ENCODE results near the gene COL4A5.

COL4A5 gene

GRCh38 chrX:108664701-108665100 is 225.1 kb downstream of the COL4A5 start:
- DNase-seq: no peak

DNA sequence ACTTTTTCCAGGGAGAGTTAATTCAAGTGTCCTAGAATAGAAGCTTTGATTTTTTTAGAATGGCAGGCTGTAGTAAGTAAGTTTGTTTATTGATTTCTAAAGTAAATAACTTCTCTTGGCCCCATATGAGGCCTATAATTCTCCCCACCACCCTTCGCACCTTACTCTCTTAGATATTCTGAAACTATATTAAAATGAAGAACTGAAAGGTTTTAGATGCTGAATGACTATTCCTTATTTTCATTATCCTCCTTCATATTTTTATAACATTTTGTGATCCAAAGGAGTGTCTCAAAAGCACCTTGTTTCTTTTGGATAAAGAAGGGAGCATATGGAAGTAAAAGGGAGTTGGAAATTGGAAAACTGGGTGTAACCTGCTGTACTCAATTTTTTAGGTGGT is 226.5 kb downstream of the COL4A5 start:
- no peak for DNase-seq

GRCh38 chrX:108671526-108671925 is 231.9 kb downstream of the COL4A5 start:
- DNase-seq: no peak

GRCh38 chrX:108696690-108697089 is 257.1 kb downstream of the COL4A5 start:
- no peak for DNase-seq

DNA sequence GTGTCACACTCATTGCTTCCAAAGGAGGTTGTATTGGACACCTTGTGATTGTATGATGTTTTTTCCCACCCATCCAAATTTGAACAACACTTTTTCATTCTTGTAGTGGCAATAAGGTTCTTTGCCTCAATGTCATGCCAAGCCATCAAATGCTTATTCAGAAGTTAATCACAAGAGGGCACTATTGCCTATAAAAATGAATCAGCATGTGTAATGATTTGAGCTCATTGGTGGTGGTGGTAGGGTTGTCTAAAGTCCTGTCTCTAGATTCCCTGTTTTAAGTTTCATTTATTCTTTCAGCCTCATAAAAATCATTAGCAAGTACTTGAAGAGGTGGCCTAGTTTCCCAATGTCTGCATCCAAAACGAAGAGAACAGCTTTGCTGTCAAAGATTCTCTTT is 259.7 kb downstream of the COL4A5 start:
- peak; percentile 9 for DNase-seq

- no peak for DNase-seq
Observed at GRCh38 chrX:108701633-108702032, 262.0 kb downstream of the COL4A5 start.

DNA sequence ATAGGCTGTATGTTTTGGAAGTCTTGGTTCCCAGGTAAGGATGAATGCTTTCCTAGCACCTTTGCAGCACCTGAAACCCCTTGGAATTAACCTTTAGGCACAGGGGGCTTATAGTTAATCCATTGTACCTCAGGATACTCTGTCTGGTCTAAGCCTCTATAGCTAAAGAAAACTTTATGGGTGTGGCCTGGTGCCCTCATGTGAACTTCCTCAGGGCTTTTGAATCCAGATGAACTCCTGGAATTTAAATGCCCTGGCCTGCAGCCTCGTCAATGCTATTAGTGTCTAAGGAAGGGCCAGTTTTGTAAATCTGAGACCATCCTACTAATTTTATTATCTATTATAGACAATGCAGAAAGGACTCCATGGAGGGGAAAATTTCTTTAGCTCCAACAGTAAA is 262.9 kb downstream of the COL4A5 start:
- no peak for DNase-seq

DNA sequence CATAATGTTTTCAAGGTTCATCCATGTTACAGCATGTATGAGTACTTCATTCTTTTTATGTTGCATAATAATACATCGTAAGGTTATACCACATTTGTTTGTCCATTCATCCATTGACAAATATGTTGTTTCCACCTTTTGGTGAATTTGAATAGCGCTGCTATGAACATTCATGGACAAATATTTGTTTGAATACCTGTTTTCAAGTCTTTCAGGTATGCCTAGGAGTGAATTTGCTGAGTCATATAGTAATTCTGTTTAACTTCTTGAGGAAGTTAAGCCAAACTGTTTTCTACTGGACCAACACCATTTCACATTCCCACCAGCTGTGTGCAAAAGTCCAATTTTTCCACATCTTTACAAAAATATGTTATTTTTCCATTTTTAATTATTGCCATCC is 265.2 kb downstream of the COL4A5 start:
- no peak for DNase-seq

DNA sequence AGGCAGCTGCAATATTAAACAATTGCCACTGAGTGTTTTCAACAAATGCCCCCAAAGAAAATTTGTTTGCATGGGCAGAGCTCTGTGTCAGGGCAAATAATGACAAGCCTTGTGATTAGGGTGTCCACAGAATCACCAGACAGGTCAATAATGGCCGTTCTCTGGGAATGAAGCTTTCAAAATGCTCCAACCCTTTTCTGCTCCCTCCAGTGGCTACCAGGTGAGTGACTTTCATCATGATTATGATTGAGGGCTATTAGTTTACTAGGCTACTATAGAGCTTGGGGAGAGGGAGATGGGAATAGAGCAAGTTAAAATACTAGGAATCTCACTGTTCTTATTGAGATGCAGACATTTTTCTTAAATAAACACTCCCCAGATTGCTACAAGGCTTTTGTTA is 273.2 kb downstream of the COL4A5 start:
- no peak for DNase-seq

DNA sequence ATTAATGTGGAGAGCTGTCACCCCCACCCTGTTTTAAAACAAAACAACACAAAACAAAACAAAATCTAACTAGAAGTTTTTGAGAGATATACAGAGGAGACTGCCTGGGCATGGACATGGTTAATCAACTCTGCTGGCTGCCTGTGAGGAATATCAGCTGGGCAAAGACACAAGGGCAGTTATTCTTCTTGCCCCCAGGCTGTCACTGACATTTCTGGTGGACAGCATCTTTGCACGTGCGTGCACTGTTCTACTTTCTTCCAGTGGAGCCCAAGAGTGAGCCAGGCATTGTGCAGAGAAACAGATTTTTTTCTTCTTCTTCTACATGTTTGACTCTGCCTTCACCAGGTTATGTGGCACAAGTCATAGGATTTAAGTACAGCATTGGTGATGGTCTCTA is 282.9 kb downstream of the COL4A5 start:
- DNase-seq: no peak

DNA sequence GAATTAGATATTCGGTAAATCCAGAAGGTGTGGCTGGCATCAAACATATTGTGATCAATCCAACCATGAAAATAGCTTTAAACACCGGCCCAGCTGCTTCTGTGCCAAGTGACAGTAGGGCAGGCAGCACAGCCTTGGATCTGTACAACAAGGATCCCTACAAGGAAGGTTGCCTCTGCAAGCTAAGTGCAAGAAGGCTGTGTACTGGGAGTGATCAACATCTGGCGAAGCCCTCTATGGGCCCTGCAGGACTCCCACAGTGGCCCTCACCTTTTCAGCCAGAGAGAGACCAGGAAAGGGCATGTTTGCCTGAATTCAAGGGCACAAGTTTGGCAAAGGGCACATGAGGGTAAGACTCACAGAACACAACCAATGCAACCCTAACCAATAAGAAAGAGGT is 287.1 kb downstream of the COL4A5 start:
- no peak for DNase-seq

GRCh38 chrX:108731153-108731552 is 291.5 kb downstream of the COL4A5 start:
- no peak for DNase-seq

DNA sequence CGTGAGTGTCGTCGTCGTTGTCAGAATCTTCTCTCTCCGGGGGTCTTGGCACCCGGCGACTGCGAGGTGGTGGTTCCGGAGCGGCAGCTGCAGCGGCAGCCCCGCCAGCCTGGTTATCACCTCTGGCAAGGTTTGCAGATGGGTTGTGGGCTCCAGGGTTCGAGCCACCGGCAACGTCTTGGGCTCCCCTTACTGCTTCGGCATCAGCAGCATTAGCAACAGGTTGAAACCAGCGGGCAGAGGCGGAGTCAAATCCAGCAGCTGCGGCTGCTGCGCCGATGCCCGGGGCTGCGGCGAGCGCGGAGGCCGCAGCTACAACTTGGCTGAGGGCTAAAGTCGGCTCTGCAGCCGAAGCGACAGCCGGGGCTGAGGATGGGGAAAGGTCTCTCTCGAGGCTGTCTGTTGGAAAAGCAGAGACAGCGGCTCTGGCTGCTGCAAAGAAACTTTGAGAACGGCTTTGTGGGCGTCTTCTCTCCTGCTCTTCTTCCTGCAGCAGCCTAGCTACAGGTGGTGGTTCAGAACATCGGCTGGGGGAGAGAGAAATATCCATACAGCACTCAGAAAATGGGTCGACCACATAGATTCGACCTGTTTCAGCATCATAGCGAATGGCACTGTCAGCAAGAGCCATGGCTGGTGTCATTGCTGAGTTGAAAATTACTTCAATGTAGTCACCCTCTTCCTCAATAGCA is 293.1 kb downstream of the COL4A5 start:
- no peak for DNase-seq

DNA sequence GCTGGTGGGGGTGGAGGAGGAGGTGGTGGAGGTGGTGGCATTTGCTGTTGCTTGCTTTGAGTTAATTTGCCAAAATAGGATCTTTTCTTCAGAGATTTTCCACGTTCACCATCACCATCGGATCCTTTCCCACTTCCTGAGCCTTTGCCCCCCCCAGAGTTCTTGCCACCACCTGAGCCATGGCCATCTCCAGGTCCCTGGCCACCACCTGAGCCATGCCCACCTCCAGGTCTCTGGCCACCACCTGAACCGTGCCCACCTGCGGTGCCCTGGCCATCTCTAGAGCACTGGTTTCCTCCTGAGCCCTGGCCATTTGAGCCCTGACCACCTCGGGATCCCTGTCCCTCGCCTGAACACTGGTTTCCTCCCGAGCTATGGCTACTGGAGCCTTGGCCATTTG is 294.8 kb downstream of the COL4A5 start:
- no peak for DNase-seq

GRCh38 chrX:108735091-108735678 is 295.5 kb downstream of the COL4A5 start:
- DNase-seq: no peak

DNA sequence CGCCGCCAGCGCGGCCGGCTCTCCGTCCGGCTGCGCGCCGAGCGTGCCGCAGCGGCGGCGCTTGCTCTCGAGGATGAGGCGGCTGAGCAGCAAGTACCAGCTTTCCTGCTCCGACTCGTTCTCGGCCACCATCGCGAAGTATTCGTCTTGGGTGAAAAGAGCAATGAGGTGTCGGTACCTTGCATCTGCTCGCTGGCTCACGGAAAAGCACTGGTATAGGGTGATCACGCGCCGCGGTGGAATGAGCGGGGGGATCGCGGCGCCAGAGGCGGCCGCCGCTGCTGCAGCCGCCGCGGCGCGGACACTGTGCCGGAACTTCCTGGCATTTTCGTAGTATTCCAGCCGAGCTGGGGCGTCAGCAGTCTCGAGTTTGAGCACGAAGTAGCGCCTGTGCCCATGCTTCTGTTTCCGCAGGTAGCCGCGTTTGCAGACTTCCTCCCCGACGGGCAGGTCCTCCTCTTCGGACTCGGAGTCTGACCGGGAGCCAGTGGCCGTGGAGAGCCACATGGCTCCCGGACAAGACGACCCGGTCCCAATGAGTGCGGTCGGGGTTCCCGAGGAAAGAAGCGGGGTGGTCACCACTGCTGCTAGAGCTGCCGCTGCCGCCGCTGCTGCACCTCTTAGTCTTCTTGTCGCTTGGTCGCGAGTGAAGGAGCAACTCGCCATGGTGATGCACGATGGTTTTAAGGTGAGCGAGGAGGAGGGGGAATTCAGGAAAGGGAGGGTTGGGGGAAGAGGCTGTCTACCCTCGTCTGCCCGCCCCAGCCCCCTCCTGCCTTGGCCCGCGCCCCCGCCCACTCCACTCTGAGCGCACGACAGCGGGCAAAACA is 296.3 kb downstream of the COL4A5 start:
- DNase-seq: no peak

- no peak for DNase-seq
Observed at GRCh38 chrX:108736509-108737479, 297.2 kb downstream of the COL4A5 start, which contains the start of gene IRS4. Gene IRS4, minus strand, starts transcription at chrX:108736563.

DNA sequence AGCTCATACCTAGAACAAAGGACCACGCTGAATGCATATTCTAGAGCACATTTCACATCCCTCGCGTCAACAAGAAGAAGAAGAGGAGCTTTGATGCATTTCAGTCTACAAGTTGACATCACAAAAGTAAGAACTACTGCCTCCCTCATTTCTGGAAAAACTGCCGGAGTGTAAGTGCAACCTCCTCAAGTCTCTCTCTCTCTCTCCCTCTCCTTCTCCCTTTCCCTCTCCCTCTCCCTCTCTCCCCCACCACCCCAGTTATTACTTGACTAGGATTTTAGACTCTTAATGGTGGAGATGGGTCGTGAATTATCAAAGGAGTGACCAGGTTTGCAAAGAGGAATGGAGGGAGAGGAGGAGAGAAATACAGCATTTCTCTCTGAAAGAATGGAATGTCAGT is 298.1 kb downstream of the COL4A5 start:
- DNase-seq: no peak

GRCh38 chrX:108740299-108740774 is 300.7 kb downstream of the COL4A5 start:
- DNase-seq: no peak
